Measurements from ENCODE around the gene VOPP1.

DNA sequence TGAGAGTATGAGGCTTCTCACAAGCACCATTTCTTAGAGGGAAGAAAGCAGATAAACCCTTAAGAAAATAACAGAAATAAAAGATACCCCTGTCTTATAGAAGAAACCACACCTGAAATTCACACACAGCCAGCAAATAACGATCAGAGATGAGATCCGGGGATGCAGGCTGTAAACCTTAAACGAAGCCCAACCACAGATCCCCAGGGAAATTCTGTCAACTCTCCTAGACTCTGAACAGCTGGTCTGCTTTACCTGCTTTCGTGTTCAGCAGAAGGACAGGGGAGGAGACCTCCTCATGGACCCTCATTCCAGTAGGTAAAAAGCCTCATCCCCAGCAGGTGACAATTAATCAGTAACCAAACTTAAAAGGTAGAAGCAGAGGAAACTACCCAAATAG, 45.0 kb downstream of the VOPP1 start:
- TF ChIP-seq, protein P1, sequence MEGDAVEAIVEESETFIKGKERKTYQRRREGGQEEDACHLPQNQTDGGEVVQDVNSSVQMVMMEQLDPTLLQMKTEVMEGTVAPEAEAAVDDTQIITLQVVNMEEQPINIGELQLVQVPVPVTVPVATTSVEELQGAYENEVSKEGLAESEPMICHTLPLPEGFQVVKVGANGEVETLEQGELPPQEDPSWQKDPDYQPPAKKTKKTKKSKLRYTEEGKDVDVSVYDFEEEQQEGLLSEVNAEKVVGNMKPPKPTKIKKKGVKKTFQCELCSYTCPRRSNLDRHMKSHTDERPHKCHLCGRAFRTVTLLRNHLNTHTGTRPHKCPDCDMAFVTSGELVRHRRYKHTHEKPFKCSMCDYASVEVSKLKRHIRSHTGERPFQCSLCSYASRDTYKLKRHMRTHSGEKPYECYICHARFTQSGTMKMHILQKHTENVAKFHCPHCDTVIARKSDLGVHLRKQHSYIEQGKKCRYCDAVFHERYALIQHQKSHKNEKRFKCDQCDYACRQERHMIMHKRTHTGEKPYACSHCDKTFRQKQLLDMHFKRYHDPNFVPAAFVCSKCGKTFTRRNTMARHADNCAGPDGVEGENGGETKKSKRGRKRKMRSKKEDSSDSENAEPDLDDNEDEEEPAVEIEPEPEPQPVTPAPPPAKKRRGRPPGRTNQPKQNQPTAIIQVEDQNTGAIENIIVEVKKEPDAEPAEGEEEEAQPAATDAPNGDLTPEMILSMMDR (IDR thresholded peaks at IDR 0.05) = no peak
- no peak for TF ChIP-seq EP300 (IDR thresholded peaks at IDR 0.05)

Data from ovary (tissue), 3 donors.